Hematopoietic multipotent progenitor cell treated with erythropoietin and hydrocortisone succinate and interleukin-3 and kit ligand, for 4 days (in vitro differentiated cells): ENCODE results near the gene MLLT11.
A peak's percentile ranks its signal among the peaks of the same experiment; 100 is the strongest.

Experiments
- DNase-seq: peaks from one replicate; pipeline ENCODE4 v3.0.0-alpha.2; 2015

Gene MLLT11

GRCh38 chr1:151060007-151060656, at the start of gene MLLT11:
Gene MLLT11 (plus strand): TSS chr1:151060397. CDS start chr1:151067225, 6,828 bp downstream.
- peak; percentile 80 for DNase-seq

- DNase-seq: peak; percentile 88
Measured at GRCh38 chr1:151011154-151011850, 48.9 kb upstream of the MLLT11 start.

- DNase-seq: no peak
Measured at GRCh38 chr1:151012684-151013471, 47.3 kb upstream of the MLLT11 start.

GRCh38 chr1:151013518-151013917, 46.7 kb upstream of the MLLT11 start:
- DNase-seq: peak; percentile 94

- DNase-seq: peak; percentile 92
Measured at GRCh38 chr1:151024540-151025146, 35.6 kb upstream of the MLLT11 start.

- no peak for DNase-seq
Measured at GRCh38 chr1:151026460-151026859, 33.7 kb upstream of the MLLT11 start.

- no peak for DNase-seq
Measured at GRCh38 chr1:151032164-151032563, 28.0 kb upstream of the MLLT11 start.

- DNase-seq: no peak
Measured at GRCh38 chr1:151035167-151035566, 25.0 kb upstream of the MLLT11 start.

- no peak for DNase-seq
Measured at GRCh38 chr1:151036356-151036755, 23.8 kb upstream of the MLLT11 start, which contains the start of gene BNIPL. Gene BNIPL (plus strand): TSS chr1:151036586. CDS start chr1:151036726, 140 bp downstream.

GRCh38 chr1:151037032-151037431, 23.2 kb upstream of the MLLT11 start:
- no peak for DNase-seq

GRCh38 chr1:151039521-151039920, 20.7 kb upstream of the MLLT11 start:
- peak; percentile 32 for DNase-seq

GRCh38 chr1:151043163-151043562, 17.0 kb upstream of the MLLT11 start:
- DNase-seq: no peak

GRCh38 chr1:151047591-151047924, 12.6 kb upstream of the MLLT11 start, which contains the start of gene C1orf56:
Gene C1orf56 (plus strand): TSS chr1:151047751. CDS start chr1:151047848, 97 bp downstream.
- DNase-seq: peak; percentile 78

- DNase-seq: peak; percentile 91
Measured at GRCh38 chr1:151047925-151048644, 12.1 kb upstream of the MLLT11 start.

- no peak for DNase-seq
Measured at GRCh38 chr1:151048645-151049032, 11.6 kb upstream of the MLLT11 start.

GRCh38 chr1:151049458-151049857, 10.7 kb upstream of the MLLT11 start:
- no peak for DNase-seq

- no peak for DNase-seq
Measured at GRCh38 chr1:151050051-151050688, 10.0 kb upstream of the MLLT11 start.

GRCh38 chr1:151051356-151052009, 8.7 kb upstream of the MLLT11 start:
- DNase-seq: peak; percentile 45

GRCh38 chr1:151054971-151055547, 5.1 kb upstream of the MLLT11 start:
- peak; percentile 73 for DNase-seq

- no peak for DNase-seq
Measured at GRCh38 chr1:151055581-151055980, 4.6 kb upstream of the MLLT11 start.

GRCh38 chr1:151056149-151056548, 4.0 kb upstream of the MLLT11 start:
- peak; percentile 86 for DNase-seq
